ENCODE measurements around the gene RAB11B.
"Not testable (repeated sequence)": the region's sequence is repeated elsewhere in the genome, so short reads cannot be mapped to it uniquely, and the experiment has no call there.

- not testable (repeated sequence) for TF ChIP-seq CTCF, POLR2A (IDR thresholded peaks at IDR 0.05)
Observed at GRCh38 chr19:8352845-8353244, 37.3 kb upstream of the RAB11B start.
